Transverse colon (tissue), 3 donors: Measurements from ENCODE around the gene TIAL1.

ENCODE experiments used
- CTCF ChIP-seq, 5 experiments: fragments of 200-600 bp in 3 of 5; fragments of 450-650 bp in 2 of 5; sonication (generic) in 3 of 5; IDR thresholded peaks; 1 replicate in 2 of 5; 2 replicates in 3 of 5; pipeline ENCODE4 v1.5.1; 2016 to 2017; ENCODE audit warnings: antibody characterized with exemption in 5 of 5, inconsistent platforms in 3 of 5, mild to moderate bottlenecking in 2 of 5, moderate library complexity in 1 of 5
- EP300 ChIP-seq: sonication (generic); formaldehyde crosslinking; IDR thresholded peaks from one replicate; pipeline ENCODE4 v1.6.1; 2017; ENCODE audit warnings: antibody characterized with exemption, low read depth
- POLR2A ChIP-seq: fragments of 450-650 bp; IDR thresholded peaks from one replicate; pipeline ENCODE4 v1.6.1; 2016; ENCODE audit warnings: antibody characterized with exemption, mild to moderate bottlenecking, moderate library complexity

- no peak for TF ChIP-seq CTCF (IDR thresholded peaks at IDR 0.05)
- no peak for TF ChIP-seq EP300
- TF ChIP-seq POLR2A = no peak
Measured at GRCh38 chr10:119540038-119540437, 56.7 kb downstream of the TIAL1 start.
